ENCODE results near the gene LMX1A. TPM values are rescaled to one million over a fixed set of nuclear protein-coding genes. Genes with fewer than 3 reads are reported as not detected.

Gene LMX1A
- total RNA-seq, 1 donor from 2014 or later = 1.7 TPM

- DNase-seq (ENCODE audit: low spot score in 2 of 2) = no peak
- Histone ChIP-seq H3K4me1 (no peaks in the 10 kb centered on the region), H3K4me3 (no peak overlapping the region), H3K9me3 (no peaks in the 10 kb centered on the region), H3K36me3 (no peaks in the 10 kb centered on the region), H3K27ac (no peak overlapping the region), H3K27me3 (no peaks in the 10 kb centered on the region)
- TF ChIP-seq, protein P1, sequence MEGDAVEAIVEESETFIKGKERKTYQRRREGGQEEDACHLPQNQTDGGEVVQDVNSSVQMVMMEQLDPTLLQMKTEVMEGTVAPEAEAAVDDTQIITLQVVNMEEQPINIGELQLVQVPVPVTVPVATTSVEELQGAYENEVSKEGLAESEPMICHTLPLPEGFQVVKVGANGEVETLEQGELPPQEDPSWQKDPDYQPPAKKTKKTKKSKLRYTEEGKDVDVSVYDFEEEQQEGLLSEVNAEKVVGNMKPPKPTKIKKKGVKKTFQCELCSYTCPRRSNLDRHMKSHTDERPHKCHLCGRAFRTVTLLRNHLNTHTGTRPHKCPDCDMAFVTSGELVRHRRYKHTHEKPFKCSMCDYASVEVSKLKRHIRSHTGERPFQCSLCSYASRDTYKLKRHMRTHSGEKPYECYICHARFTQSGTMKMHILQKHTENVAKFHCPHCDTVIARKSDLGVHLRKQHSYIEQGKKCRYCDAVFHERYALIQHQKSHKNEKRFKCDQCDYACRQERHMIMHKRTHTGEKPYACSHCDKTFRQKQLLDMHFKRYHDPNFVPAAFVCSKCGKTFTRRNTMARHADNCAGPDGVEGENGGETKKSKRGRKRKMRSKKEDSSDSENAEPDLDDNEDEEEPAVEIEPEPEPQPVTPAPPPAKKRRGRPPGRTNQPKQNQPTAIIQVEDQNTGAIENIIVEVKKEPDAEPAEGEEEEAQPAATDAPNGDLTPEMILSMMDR (IDR thresholded peaks at IDR 0.05) = no peak
- intact Hi-C loops (cut with DNase I) = no loop called here
Measured at GRCh38 chr1:165152727-165153126, 203.8 kb downstream of the LMX1A start.

- no peaks in the 10 kb centered on the region for H3K36me3 ChIP-seq
- no peaks in the 10 kb centered on the region for H3K4me1 ChIP-seq
- no peak overlapping the region for H3K27ac ChIP-seq
- H3K27me3 ChIP-seq = no peaks in the 10 kb centered on the region
- no peaks in the 10 kb centered on the region for H3K9me3 ChIP-seq
- TF ChIP-seq, protein P1 (IDR thresholded peaks at IDR 0.05) = no peak
- intact Hi-C loops (cut with DNase I) = no loop called here
- no peak overlapping the region for H3K4me3 ChIP-seq
- DNase-seq (ENCODE audit: low spot score in 2 of 2) = no peak
Measured at GRCh38 chr1:165152109-165152508, 204.4 kb downstream of the LMX1A start.

Other genes starting within 250 kb of the LMX1A start
- gene RXRG, start 88.4 kb upstream of the LMX1A start, total RNA-seq = not detected
- gene LRRC52, start 187.3 kb upstream of the LMX1A start, total RNA-seq = not detected